Dedifferentiated amniotic fluid mesenchymal stem cell (primary cell): ENCODE results near the gene MEX3A.

Experiments used
- DNase-seq: peaks from one replicate; pipeline ENCODE4 v3.0.0-alpha.2; 2016; ENCODE audit errors: extremely low spot score

MEX3A gene

GRCh38 chr1:156102633-156103511, 20.6 kb upstream of the MEX3A start:
- no peak for DNase-seq

DNA sequence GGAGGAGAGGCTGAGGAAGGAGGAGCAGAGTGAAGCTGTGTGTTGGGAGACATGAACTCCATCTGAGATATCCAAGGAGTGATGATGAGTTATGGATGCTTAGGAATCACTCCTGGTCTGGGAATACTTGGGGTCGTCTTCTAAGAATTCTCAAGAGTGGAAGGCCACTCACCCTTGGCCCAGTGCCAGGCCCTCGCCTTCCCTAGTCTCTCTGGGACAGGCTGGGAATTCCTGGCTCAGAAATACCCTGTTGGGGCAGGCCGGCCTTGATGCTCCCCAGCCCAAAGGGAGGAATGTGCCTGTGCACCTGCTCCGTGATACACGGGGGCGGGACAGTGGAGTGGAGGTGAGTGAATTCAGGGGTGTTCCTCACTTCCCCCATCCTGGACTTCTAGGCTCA, 19.6 kb upstream of the MEX3A start:
- DNase-seq = no peak

DNA sequence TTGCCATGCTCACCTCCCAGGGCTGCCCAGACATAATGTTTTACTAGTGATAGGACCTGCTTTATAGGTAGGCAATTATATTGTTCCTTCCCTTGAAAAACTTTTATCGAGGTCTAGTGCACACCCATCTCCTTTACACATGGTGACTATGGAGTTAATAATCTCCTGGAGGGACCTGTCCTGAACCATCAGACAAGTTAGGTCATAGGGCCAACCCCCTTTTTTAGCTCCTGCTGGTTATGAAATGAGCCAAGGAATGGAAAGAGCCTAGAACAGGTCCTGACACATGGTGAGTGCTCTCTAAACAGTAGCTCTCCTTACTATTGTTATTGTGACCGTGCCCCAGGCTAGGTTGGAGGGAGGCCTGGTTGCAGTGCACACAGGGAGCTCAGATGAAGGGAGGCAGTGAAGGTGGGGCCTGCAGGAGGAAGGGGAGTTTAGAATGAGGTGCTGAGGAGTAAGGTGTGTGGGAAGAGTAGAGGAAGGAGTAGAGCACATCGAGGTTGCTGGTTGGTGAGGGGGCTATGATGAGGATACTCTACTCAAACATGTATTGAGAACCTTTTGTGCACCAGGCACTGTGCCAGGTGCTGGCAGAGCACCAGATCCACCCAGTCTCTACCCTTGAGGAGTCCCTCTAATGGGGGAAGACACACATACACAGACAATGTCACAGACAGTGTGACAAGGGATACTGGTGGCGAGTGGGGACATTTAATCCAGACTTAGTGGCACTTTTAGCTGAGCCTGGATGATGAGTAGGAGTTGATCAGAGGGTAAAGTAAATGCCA, 18.1 kb upstream of the MEX3A start:
- DNase-seq = no peak

DNA sequence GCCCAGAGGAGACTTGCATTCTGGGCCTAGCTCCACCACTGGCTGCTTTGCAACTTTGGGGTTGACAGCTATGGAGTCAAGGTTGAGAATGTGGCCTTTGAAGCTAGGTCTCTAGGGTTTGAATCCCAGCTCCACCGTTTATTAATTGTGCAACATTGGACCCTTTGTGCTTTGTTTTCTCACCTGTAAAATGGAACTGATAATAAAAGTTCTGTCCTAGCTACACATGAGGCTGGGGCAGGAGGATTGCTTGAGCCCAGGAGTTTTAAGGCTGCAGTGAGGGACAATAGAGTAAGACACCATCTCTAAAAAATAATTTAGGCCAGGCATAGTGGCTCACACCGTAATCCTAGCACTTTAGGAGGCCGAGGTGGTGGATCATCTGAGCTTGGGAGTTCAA, 17.0 kb upstream of the MEX3A start:
- DNase-seq = no peak

GRCh38 chr1:156098784-156099183, 16.5 kb upstream of the MEX3A start:
- DNase-seq = no peak

DNA sequence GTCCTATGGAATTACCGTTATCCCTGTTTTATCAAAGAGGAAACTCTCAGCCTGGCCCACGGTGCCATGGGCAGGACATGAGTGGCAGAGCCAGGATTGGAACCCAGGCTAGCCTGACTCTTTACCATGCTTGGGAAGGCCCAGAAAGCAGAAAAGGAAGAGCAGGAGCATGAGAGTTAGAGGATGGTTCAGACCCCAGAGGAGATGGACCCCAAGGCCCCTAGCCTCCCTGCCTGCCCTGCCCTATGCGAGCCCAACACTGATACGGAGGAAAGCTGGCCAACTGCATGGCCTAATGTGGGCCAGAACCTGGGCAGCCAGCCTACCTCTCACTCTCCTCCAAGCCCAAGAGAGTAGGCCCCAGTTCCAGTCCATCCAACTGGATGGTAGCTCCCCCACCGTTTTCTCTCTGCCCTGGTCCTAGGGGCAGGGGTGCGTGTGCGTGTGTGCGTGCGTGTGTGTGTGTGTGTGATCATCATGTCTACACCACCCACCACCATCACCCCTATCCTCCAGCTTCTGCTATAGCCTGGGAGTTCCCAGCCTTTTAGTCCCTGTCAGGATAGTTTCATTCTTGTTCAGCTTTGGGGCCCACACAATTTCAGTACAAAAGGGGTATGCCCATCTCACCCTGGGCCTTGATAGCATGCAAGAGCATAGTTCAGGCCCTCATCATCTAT, 15.4 kb upstream of the MEX3A start:
- DNase-seq = no peak

DNA sequence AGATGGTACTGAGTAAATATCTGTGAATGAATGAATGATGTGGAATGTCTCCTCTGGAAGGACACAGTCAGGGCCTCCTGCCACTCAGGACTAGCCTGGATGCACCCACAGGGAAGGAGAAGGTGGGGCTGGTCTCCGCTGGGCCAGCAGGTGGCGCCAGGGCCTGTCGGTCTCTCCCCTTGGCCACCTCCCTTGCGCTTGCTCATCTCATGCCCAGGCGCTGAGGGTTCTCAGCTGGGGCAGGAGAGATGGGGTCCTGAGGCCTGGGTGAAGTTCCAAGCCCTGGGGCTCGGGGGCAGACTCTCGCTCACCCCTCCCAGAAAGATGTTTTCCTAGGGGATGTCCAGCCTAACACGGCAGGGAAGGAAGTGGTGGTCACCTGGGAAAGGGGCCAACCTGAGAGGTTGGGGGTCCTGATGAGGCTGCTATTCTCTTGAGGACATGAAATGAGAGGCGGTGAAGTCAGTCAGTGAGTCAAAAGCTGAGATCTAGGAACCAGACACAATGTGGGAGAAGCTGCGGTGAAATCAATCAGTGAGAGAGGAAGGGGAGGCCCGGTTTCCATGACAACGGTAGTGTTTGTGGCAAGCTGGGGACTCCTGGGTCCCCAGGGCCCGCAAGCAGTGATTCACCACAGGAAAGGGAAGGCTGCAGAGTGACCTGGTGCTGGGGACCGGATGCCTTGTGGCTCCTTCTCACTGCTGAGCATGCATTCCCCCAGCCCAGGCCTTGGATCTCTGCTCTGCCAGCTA, 14.6 kb upstream of the MEX3A start:
- DNase-seq = peak; percentile 85

- no peak for DNase-seq
Measured at GRCh38 chr1:156095906-156096508, 13.7 kb upstream of the MEX3A start.

- no peak for DNase-seq
Measured at GRCh38 chr1:156091610-156092009, 9.3 kb upstream of the MEX3A start.

DNA sequence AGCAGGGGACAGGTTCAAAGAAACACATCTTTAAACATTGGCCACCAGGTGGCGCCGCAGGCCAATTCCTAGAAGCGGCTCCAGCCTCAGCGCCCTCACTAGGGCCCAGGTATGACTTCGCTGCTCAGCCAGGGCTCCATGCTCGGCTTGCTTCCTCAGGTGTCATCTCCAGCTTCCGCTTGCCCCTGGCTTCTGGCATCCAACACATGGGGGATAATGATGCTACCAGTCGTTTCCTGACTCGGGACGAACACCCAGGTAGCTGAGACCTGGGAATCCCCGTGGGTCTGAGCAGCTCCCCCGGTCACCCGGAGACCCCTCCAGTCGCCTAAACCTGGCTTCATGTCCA, 8.5 kb upstream of the MEX3A start:
- peak; percentile 72 for DNase-seq

DNA sequence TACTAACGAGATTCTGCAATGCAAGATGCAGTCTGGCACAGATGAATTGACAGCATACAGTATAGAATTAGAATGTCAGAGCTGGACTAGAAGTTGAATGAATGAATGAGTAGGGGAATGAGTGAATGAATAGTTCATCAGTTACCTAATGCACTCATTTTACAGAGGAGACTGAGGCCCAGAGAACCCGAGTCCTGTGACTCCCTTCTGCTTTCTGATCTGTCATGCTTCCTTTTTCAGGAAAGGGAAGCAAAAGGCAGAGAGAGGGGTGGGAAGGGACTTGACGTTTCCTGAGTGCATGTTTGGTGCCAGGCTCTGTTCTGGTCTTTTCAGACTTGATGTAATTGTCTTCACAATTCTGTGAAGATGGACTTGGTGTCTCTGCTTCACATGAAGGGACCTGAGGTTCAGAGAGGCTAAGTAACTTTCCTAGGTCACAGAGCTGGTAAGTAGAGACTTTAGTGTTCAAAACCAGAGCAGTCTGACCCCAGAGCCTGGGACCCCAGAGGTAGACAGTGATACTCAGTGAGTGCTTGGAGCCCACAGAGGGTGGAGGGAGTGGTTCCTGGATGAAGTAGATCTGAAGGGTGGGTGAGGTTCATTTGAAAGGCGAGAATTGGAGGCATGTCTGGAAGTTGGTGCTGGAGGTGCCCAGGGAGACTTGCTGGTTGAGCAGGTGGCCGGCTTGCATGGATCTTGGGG, 8.0 kb upstream of the MEX3A start:
- DNase-seq = no peak

- DNase-seq = no peak
Measured at GRCh38 chr1:156089704-156090103, 7.4 kb upstream of the MEX3A start.

DNA sequence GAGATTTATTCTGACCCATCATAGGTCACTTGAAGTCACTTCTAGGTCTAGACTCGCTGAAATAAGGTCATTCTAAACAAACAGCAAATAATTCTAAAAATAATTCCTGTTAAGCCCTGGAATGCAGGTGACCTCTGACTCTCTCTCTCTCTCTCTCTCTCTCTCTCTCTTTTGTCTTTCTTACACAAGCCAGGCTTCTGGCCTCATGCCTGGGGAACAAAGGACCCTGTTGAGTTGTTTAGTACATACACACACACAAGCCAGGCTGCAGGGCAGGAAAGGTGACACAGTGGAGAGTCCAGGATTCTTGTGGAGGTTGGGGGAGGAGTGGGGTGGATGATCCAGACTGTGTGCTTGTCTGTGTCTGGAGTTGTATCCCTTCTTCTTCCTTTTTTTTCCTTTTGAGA, 4.0 kb upstream of the MEX3A start:
- no peak for DNase-seq

DNA sequence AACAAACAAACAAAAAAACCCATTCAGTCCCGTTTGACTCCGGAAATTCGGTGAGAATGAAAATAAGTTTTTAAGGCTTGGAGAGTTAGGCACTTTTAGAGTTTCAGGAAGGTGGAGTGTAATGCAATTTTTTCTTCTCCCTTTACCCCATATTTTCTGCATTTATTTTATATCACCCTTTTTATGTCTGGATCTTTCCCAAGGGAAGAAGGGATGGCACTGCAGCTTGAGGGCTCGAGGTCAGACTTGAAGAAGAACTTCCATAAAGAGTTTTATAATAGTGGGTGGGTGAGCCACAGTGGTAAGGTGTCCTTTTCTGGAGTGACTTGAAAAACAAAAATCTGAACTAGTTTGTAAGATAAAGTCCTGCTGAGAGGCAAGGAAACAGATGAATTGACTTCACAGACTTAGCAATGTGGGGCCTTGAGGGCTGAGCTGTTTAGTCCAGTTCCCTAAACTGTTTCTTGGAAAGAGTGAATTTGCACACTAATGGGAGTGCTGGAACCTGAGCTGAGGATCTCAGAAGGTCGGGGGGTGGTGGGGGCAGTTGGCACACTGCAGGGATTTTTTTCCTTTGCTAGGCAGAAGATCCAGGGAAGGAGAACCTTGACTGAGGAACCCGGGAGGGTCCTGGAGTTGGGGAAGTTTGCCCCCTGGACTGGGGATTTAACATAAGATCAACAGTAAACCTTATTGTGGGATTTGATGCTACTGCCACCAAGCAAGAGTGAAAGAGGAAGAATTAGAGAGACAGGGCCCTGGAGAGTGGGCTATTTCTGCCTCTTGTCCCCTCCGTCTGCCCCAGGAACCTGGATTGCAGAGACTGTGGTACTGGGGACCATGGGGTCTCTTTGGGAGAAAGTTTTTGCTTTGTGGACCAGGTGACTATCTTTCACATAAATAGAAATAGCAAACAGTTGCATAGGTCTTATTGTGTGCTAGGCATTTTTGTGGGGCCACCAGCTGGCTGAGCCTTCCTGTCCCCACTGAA, 1.8 kb upstream of the MEX3A start:
- DNase-seq = no peak

- no peak for DNase-seq
Measured at GRCh38 chr1:156081917-156082308, 352 bp downstream of the MEX3A start.

DNA sequence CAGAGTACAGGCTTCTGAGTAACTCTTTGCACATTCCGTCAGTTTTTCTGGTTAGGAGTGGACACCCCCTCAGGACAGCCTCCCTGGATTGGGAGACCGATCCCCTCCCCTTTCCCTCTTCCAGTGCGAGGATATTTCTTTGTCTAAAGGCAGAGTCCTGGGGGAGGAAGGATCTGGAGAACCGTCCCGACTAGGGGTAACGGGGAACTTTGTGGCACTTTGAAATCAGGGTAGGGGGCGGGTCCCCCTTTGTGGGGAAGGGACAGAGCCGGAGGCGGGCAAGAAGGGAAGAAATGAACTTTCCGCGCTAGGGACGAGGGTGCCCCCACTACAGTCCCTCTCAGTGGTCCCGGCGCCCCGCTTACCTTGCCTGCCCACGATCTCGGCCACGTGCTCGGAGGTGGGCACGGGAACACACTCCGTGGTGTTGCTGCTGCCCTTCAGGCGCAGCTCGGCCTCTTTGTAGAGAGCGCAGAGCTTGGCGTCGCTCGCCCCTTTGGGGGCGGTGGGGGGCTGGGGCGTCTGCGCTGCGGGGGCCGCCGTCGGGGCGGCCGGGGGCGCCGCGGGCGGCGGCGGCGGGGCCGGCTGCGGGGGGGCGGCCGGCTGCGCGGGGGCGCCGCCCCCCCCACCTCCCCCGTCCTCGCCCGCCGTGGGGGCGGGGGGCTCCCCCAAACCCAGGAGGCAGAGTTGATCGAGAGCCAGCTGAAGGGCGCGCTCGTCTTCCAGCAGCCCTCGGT, 917 bp downstream of the MEX3A start:
- no peak for DNase-seq

GRCh38 chr1:156080863-156081179, 1.4 kb downstream of the MEX3A start:
- no peak for DNase-seq

DNA sequence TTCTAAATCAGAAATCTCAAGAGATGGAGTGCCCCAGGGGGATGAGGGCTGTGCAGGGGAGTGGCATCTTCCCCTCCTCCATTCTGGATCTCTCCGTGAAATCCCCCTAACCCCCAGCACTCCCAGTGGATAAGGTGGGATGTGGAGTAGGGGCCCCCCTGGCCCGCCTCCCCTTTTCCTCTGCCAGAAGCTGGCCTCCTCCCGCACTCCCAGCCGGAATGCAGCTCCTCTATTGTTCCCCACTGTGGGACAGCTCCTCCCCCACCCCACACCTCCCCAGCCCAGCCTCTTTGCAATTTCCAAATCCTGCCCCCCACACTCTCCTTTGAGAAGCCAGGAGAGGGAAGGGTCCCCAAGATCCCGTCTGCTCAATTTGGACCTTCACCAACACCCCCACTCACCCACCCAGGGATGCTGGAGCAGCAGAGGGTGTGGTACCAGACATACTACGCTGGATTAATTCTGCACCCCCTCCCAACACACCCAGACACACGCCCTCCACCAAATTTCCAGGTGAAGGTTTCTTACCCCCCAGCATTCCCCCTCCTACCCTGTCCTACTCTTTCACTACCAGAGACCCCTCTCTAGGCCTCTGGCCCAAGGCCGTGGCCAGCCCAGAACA, 1.9 kb downstream of the MEX3A start:
- no peak for DNase-seq

- DNase-seq = no peak
Measured at GRCh38 chr1:156079762-156080161, 2.5 kb downstream of the MEX3A start.
